HepG2 (cell line): ENCODE measurements around the gene AJUBA. TPM values are rescaled to one million over a fixed set of nuclear protein-coding genes. Genes with fewer than 3 reads are reported as not detected.

Experiments
- ATF7-NPFF ChIP-seq: sonication (generic); formaldehyde crosslinking; IDR thresholded peaks from 2 replicates; pipeline ENCODE4 v1.8.1; 2023; ENCODE audit warnings: mild to moderate bottlenecking, low read depth, missing genetic modification reagents, moderate library complexity
- ATM ChIP-seq: fragments of 450-650 bp; IDR thresholded peaks from 2 replicates; pipeline ENCODE4 v1.7.1; 2017; ENCODE audit warnings: mild to moderate bottlenecking, borderline replicate concordance
- BCL6 ChIP-seq: IDR thresholded peaks from 2 replicates; pipeline ENCODE4 v1.6.1; 2016; ENCODE audit warnings: missing genetic modification reagents, missing compliant biosample characterization
- DR1 ChIP-seq: sonication (generic); formaldehyde crosslinking; IDR thresholded peaks from 2 replicates; pipeline ENCODE4 v1.8.0; 2021; ENCODE audit warnings: mild to moderate bottlenecking, missing genetic modification reagents, inconsistent platforms
- FOSL1 ChIP-seq: sonication (generic); formaldehyde crosslinking; IDR thresholded peaks from 2 replicates; pipeline ENCODE4 v1.9.0; 2021; ENCODE audit warnings: missing genetic modification reagents, borderline replicate concordance
- HNRNPK ChIP-seq: fragments of 200-400 bp; formaldehyde crosslinking; IDR thresholded peaks from 2 replicates; pipeline ENCODE4 v1.6.1; 2018; ENCODE audit warnings: low read length, low read depth, moderate library complexity, mild to moderate bottlenecking; ENCODE audit not compliant: poor library complexity, severe bottlenecking
- JUND ChIP-seq: sonication (generic); formaldehyde crosslinking; IDR thresholded peaks from 2 replicates; pipeline ENCODE4 v1.8.0; 2022; ENCODE audit warnings: mild to moderate bottlenecking, missing genetic modification reagents
- KDM5A ChIP-seq: fragments of 200-600 bp; sonication (generic); IDR thresholded peaks from 2 replicates; pipeline ENCODE4 v1.7.0; 2018; ENCODE audit warnings: antibody characterized with exemption, mild to moderate bottlenecking, low read length, borderline replicate concordance
- MEF2D ChIP-seq: sonication (generic); formaldehyde crosslinking; IDR thresholded peaks from 2 replicates; pipeline ENCODE4 v1.5.1; 2020; ENCODE audit warnings: mild to moderate bottlenecking, missing genetic modification reagents
- MEIS1 ChIP-seq: sonication (generic); formaldehyde crosslinking; IDR thresholded peaks from 2 replicates; pipeline ENCODE4 v1.9.0; 2021; ENCODE audit warnings: mild to moderate bottlenecking, missing genetic modification reagents, moderate library complexity, borderline replicate concordance
- MTF2 ChIP-seq: sonication (generic); formaldehyde crosslinking; IDR thresholded peaks from 2 replicates; pipeline ENCODE4 v1.5.0; 2020; ENCODE audit warnings: missing genetic modification reagents, borderline replicate concordance
- NR2F2 ChIP-seq: IDR thresholded peaks from 2 replicates; pipeline ENCODE4 v1.6.1; 2012; ENCODE audit warnings: low read depth, inconsistent platforms, borderline replicate concordance
- POLR2A ChIP-seq, 2 experiments: IDR thresholded peaks; 2 replicates each; pipeline ENCODE4 v1.6.1; 2011; ENCODE audit warnings: low read depth in 2 of 2, low read length in 2 of 2, mild to moderate bottlenecking in 1 of 2, moderate library complexity in 1 of 2; ENCODE audit not compliant: insufficient read depth in 1 of 2
- POLR2AphosphoS5 ChIP-seq: IDR thresholded peaks from 2 replicates; pipeline ENCODE4 v1.6.1; 2012; ENCODE audit warnings: low read depth, low read length
- SOX5 ChIP-seq: IDR thresholded peaks from 2 replicates; pipeline ENCODE4 v1.6.1; 2016; ENCODE audit warnings: borderline replicate concordance
- TCF7L2 ChIP-seq: IDR thresholded peaks from 2 replicates; pipeline ENCODE4 v1.6.1; 2011; ENCODE audit warnings: mild to moderate bottlenecking, low read depth, low read length, moderate library complexity
- ZBTB42 ChIP-seq: sonication (generic); formaldehyde crosslinking; IDR thresholded peaks from 2 replicates; pipeline ENCODE4 v1.5.0; 2020; ENCODE audit warnings: mild to moderate bottlenecking, missing genetic modification reagents
- ZBTB7B ChIP-seq: sonication (generic); formaldehyde crosslinking; IDR thresholded peaks from 2 replicates; pipeline ENCODE4 v1.4.0; 2020; ENCODE audit warnings: missing genetic modification reagents
- ZFY ChIP-seq: sonication (generic); formaldehyde crosslinking; IDR thresholded peaks from 2 replicates; pipeline ENCODE4 v1.4.0; 2020; ENCODE audit warnings: missing genetic modification reagents
- ZNF232 ChIP-seq: sonication (generic); formaldehyde crosslinking; IDR thresholded peaks from 2 replicates; pipeline ENCODE4 v1.4.0; 2020; ENCODE audit warnings: missing genetic modification reagents, borderline replicate concordance
- ZNF296 ChIP-seq: sonication (generic); formaldehyde crosslinking; conservative IDR thresholded peaks from 2 replicates; pipeline ENCODE4 v1.5.0; 2020; ENCODE audit warnings: mild to moderate bottlenecking, missing genetic modification reagents
- ZNF354B ChIP-seq: sonication (generic); formaldehyde crosslinking; IDR thresholded peaks from 2 replicates; pipeline ENCODE4 v1.8.0; 2022; ENCODE audit warnings: mild to moderate bottlenecking, missing genetic modification reagents
- ZNF564 ChIP-seq: sonication (generic); formaldehyde crosslinking; IDR thresholded peaks from 2 replicates; pipeline ENCODE4 v1.8.1; 2023; ENCODE audit warnings: mild to moderate bottlenecking, missing genetic modification reagents
- ZNF672 ChIP-seq: sonication (generic); formaldehyde crosslinking; IDR thresholded peaks from 2 replicates; pipeline ENCODE4 v1.8.1; 2022; ENCODE audit warnings: missing genetic modification reagents
- ZNF761 ChIP-seq: sonication (generic); formaldehyde crosslinking; conservative IDR thresholded peaks from 2 replicates; pipeline ENCODE4 v1.4.0; 2020; ENCODE audit warnings: mild to moderate bottlenecking, missing genetic modification reagents
- ZSCAN31 ChIP-seq: sonication (generic); formaldehyde crosslinking; IDR thresholded peaks from 2 replicates; pipeline ENCODE4 v1.5.0; 2020; ENCODE audit warnings: low read depth, mild to moderate bottlenecking, missing genetic modification reagents
- polyA plus RNA-seq, 8 experiments: library from polyadenylated mRNA; depleted of rRNA in 3 of 8; stranded (reverse) in 7 of 8; unstranded in 1 of 8; fragments of >200 nt; fragmentation: Illumina TruSeq in 4 of 8; extraction: Trizol in 4 of 8; gene quantifications; 2 replicates each; pipeline versions ENCODE4 v1.2.1 to v1.2.3, GENCODE V29; 2011 to 2016; ENCODE audit warnings: low read depth in 4 of 8, missing spikeins in 1 of 8, mixed read lengths in 1 of 8; ENCODE audit not compliant: insufficient read depth in 1 of 8
- total RNA-seq, 5 experiments: library from RNA; depleted of rRNA; stranded (reverse); fragments of >200 nt; fragmentation: Illumina TruSeq; extraction: Trizol; gene quantifications; 2 replicates each; pipeline ENCODE4 v1.2.3, GENCODE V29; 2016; ENCODE audit warnings: low read depth in 1 of 5
- TF ChIP-seq, protein P1 (sequence below): sonication (generic); formaldehyde crosslinking; IDR thresholded peaks from 2 replicates; pipeline ENCODE4 v1.5.0; 2020; ENCODE audit warnings: missing genetic modification reagents, mild to moderate bottlenecking, borderline replicate concordance
- TF ChIP-seq, protein P2 (sequence below): sonication (generic); formaldehyde crosslinking; IDR thresholded peaks from 2 replicates; pipeline ENCODE4 v1.4.0; 2020; ENCODE audit warnings: mild to moderate bottlenecking, missing genetic modification reagents
- TF ChIP-seq, protein P3 (sequence below): sonication (generic); formaldehyde crosslinking; IDR thresholded peaks from 2 replicates; pipeline ENCODE4 v1.5.0; 2020; ENCODE audit warnings: mild to moderate bottlenecking, missing genetic modification reagents

The AJUBA gene
- total and polyA plus RNA-seq, 2 of the 13 experiments (the other 11 are each of a cell fraction or from before 2014, with no cell fraction given): 157 to 241 TPM

DNA sequence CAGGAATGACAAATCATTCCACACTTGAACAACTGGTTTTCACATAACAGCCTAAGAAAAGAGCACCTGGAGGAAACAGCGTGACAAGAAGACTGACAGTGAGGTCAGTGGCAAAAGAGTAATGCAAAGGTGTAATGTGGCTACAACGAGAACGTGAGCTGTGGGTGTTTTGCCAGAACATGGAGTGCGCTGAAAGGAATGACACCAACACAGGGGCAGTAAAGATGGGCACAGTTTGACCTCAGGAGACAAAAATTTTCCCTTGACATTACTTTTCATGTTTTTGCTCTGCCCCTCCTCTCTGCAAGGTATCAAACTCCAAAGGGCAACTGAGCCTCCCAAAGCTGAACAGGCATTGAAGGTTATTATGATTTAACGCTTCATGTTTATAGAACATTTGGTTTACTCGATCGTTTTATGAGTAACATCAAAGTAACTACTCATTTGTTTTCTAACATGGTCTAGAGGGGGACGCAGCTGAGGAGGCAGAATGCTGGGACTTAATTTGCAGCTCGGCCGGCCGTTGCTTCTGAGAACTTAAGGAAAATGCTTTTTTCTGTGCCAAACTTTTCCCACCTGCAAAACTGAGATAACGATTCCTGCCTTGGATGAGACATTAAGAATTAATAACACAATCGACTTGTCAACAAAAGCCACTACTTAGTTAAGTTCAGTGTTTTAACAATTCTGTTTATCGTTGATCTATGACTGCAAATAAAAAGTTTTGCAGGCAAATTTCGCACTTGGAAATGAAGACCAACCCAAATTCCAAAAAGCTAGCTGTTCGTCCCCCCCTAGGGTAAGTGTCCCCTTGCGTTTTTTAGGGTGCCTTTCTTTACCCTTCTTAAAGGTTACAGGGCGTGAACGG is 26.4 kb downstream of the AJUBA start (continued):
- TF ChIP-seq, protein P1, sequence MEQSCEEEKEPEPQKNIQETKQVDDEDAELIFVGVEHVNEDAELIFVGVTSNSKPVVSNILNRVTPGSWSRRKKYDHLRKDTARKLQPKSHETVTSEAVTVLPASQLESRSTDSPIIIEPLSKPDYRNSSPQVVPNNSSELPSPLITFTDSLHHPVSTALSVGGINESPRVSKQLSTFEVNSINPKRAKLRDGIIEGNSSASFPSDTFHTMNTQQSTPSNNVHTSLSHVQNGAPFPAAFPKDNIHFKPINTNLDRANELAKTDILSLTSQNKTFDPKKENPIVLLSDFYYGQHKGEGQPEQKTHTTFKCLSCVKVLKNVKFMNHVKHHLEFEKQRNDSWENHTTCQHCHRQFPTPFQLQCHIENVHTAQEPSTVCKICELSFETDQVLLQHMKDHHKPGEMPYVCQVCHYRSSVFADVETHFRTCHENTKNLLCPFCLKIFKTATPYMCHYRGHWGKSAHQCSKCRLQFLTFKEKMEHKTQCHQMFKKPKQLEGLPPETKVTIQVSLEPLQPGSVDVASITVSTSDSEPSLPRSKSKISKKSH (CRISPR knock-in tag): no peak
- no peak for TF ChIP-seq ZSCAN31 (CRISPR knock-in tag)
- no peak for TF ChIP-seq ATF7-NPFF (CRISPR knock-in tag)
- no peak for TF ChIP-seq ZNF354B (CRISPR knock-in tag)
- TF ChIP-seq, protein P2, sequence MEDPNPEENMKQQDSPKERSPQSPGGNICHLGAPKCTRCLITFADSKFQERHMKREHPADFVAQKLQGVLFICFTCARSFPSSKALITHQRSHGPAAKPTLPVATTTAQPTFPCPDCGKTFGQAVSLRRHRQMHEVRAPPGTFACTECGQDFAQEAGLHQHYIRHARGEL (CRISPR knock-in tag): no peak
- TF ChIP-seq ZNF296 (CRISPR knock-in tag): no peak
- TF ChIP-seq ATM: no peak
- TF ChIP-seq HNRNPK: no peak
- no peak for TF ChIP-seq SOX5
- no peak for TF ChIP-seq POLR2A (IDR thresholded peaks at IDR 0.05; ENCODE audit: insufficient read depth in 1 of 2, low read depth in 2 of 2, low read length in 2 of 2)
- TF ChIP-seq ZBTB7B (CRISPR knock-in tag): no peak; the same call in 1 of the 2 replicates
- TF ChIP-seq ZNF564 (CRISPR knock-in tag): no peak
- no peak for TF ChIP-seq ZFY
- TF ChIP-seq, protein P3, sequence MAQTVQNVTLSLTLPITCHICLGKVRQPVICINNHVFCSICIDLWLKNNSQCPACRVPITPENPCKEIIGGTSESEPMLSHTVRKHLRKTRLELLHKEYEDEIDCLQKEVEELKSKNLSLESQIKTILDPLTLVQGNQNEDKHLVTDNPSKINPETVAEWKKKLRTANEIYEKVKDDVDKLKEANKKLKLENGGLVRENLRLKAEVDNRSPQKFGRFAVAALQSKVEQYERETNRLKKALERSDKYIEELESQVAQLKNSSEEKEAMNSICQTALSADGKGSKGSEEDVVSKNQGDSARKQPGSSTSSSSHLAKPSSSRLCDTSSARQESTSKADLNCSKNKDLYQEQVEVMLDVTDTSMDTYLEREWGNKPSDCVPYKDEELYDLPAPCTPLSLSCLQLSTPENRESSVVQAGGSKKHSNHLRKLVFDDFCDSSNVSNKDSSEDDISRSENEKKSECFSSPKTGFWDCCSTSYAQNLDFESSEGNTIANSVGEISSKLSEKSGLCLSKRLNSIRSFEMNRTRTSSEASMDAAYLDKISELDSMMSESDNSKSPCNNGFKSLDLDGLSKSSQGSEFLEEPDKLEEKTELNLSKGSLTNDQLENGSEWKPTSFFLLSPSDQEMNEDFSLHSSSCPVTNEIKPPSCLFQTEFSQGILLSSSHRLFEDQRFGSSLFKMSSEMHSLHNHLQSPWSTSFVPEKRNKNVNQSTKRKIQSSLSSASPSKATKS (CRISPR knock-in tag): no peak
- no peak for TF ChIP-seq JUND (CRISPR knock-in tag)
- TF ChIP-seq NR2F2: no peak
- peak; percentile 26; the same call in 1 of the 2 replicates for TF ChIP-seq POLR2AphosphoS5
- TF ChIP-seq ZNF672 (CRISPR knock-in tag): no peak
- no peak for TF ChIP-seq DR1 (CRISPR knock-in tag)
- no peak for TF ChIP-seq MTF2 (CRISPR knock-in tag)
- 0 out of 2 replicates have a peak, but pooled peaks have one; percentile 11 for TF ChIP-seq BCL6 (CRISPR knock-in tag)
- TF ChIP-seq TCF7L2: no peak
- TF ChIP-seq FOSL1 (CRISPR knock-in tag): no peak
- TF ChIP-seq KDM5A: no peak; the same call in 1 of the 2 replicates
- no peak for TF ChIP-seq ZBTB42
- no peak for TF ChIP-seq MEIS1 (CRISPR knock-in tag)
- TF ChIP-seq ZNF232 (CRISPR knock-in tag): no peak
- no peak for TF ChIP-seq ZNF761 (CRISPR knock-in tag)
- no peak for TF ChIP-seq MEF2D (CRISPR knock-in tag)
